NK-92 (cell line): ENCODE results near the gene SLC28A1.
"Not testable (repeated sequence)": the region's sequence is repeated elsewhere in the genome, so short reads cannot be mapped to it uniquely, and the experiment has no call there.

Source experiments
- DNase-seq: peaks from one replicate; lab custom pipeline; 2025; ENCODE audit not compliant: unreplicated experiment; lab: John Stamatoyannopoulos, UW

SLC28A1 gene, protein sequence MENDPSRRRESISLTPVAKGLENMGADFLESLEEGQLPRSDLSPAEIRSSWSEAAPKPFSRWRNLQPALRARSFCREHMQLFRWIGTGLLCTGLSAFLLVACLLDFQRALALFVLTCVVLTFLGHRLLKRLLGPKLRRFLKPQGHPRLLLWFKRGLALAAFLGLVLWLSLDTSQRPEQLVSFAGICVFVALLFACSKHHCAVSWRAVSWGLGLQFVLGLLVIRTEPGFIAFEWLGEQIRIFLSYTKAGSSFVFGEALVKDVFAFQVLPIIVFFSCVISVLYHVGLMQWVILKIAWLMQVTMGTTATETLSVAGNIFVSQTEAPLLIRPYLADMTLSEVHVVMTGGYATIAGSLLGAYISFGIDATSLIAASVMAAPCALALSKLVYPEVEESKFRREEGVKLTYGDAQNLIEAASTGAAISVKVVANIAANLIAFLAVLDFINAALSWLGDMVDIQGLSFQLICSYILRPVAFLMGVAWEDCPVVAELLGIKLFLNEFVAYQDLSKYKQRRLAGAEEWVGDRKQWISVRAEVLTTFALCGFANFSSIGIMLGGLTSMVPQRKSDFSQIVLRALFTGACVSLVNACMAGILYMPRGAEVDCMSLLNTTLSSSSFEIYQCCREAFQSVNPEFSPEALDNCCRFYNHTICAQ

GRCh38 chr15:84883916-84884781 lies at the start of gene SLC28A1:
Gene SLC28A1 (plus strand): TSS chr15:84884662. CDS start chr15:84887761, 3,099 bp downstream.
- DNase-seq = no peak

DNA sequence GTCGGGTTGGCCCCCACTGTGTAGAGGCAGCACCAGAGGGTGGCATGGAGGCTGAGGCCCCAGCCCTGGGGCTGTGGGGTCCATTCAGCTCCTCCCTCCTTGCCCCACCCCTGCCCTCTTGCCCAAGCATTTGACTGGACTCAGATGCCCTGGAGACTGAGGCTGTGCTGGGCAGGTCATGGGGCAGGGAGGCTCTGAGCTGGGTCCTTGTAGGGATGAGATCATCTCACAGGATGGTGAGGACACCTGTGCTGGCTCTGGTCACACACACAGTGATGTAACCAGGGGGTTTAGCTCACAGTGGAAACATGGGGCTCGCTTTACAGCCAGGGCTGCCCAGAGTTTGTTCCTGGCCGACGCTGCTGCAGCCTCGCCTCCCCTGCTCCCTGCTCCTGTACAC lies 49.5 kb upstream of the SLC28A1 start:
- DNase-seq = no peak

GRCh38 chr15:84835661-84836337 lies 48.7 kb upstream of the SLC28A1 start:
- DNase-seq = no peak

- DNase-seq = no peak
These were observed 47.6 kb upstream of the SLC28A1 start for GRCh38 chr15:84836844-84837243.

- DNase-seq = no peak
These were observed 44.7 kb upstream of the SLC28A1 start for GRCh38 chr15:84839714-84840113.

DNA sequence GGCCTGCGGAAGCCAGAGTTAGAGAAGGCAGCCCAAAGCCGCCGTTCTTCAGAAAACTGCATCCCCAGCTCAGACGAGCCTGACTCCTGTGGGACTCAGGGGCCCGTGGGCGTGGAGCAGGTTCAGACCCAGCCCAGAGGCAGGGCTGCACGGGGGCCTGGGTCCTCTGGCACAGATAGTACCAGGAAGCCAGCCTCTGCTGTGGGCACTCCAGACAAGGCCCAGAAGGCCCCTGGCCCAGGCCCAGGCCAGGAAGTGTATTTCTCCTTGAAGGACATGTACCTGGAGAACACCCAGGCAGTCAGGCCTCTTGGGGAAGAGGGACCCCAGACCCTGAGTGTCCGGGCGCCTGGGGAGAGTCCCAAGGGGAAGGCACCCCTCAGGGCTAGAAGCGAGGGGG lies 44.2 kb upstream of the SLC28A1 start:
- no peak for DNase-seq

- no peak for DNase-seq
These were observed 43.6 kb upstream of the SLC28A1 start for GRCh38 chr15:84840741-84841429.

- DNase-seq = no peak
These were observed 41.7 kb upstream of the SLC28A1 start for GRCh38 chr15:84842781-84843180.

- DNase-seq = no peak
These were observed 39.5 kb upstream of the SLC28A1 start for GRCh38 chr15:84844964-84845363.

DNA sequence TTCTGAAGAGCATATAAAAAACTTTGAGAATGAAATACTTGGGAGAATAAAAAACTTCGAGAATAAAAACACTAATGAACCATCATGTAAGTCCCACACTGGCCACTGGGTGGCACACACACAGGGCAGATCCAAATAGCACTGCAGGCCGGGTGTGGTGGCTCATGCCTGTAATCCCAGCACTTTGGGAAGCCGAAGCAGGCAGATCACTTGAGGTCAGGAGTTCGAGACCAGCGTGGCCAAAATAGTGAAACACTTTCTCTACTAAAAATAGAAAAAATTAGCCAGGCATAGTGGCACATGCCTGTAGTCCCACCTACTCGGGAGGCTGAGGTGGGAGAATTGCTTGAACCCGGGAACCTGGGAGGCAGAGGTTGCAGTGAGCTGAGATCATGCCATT lies 38.8 kb upstream of the SLC28A1 start:
- not testable (repeated sequence) for DNase-seq

DNA sequence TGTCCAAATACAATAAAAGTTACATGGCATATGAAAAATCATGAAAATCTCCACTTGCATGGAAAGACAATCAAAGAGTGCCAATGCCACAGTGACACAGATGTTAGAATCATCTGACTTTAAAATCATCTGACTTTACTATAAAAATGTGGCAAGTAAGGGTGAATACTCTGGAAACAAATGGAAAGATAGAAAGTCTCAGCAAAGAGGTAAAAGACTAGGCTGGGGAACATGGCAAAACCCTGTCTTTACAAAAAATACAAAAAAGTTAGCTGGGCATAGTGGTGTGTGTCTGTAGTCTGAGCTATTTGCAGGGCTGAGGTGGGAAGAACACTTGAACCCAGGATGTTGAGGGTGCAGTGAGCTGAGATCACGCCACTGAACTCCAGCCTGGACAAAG lies 38.2 kb upstream of the SLC28A1 start:
- DNase-seq = no peak

DNA sequence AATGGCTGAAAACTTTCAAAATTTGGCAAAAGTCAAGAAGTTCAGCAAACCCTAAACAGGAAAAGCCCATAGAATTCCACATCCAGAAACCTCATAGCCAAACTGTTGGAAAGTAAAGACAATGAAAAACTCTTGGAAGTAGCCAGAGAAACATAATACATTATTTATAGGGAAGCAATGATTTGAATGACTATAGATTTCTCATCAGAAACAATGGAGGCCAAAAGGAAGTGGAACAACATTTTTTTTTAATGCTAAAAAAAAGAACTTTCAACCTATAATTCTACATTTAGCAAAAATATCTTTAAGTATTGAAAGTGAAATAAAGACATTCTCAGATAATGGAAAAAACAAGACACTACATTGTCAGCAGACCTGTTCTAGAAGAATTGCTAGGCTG lies 37.1 kb upstream of the SLC28A1 start:
- no peak for DNase-seq

DNA sequence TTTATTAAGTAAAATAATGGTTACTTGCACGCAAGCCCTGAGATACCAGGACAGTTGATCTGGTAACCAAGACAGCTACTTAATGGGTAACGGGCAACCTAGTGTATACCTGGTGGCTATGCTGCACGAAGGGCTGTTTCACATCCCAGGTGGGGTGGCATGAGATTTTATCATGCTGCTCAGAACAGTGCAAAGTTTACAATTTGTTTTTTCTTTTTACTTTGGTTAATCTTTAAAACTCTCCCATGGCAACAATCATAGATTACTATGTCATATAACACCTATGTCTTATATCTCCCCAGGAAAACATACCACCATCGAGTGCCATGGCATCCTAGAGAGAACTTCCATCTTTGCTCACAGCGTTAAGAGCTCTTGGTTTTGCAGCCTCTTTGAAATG lies 32.2 kb upstream of the SLC28A1 start:
- DNase-seq = no peak

DNA sequence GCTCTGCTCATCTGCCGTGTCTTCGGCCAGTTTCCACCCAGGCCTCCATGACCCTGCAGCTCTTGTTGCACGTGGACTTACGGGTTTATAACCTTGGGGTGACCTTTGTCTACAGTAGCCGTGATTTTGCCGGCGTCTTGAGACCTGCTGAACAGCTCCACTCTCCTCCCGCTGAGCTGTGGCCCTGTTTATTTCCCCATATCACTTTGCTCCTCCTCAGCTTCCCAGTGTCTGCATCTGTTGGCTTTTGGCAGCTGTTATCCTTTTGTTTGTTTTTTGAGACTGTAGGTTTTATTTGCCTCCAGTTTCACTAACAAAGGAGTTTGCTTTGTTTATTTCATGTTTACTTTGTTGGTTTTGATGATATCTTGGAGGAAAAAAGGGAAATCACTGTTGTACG lies 29.3 kb upstream of the SLC28A1 start:
- no peak for DNase-seq

DNA sequence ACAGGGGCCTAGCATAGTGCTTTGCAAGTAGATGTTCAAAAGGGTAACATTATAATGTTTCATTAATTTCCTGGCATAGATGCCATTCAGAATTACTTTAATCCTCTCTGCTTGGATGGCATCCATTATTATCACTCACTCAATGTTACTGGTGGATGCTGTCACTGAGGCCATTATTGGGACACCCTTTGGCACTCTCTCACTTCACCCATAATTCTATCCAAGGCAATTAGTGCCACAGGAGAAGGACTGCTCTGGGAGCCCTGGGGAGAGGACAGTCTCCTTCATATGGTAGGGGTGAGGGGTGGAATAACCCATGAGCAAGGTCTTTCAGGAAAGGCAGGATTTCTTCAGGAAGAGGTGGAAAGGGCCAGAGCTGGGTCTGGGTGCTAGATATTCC lies 28.7 kb upstream of the SLC28A1 start:
- DNase-seq = no peak

DNA sequence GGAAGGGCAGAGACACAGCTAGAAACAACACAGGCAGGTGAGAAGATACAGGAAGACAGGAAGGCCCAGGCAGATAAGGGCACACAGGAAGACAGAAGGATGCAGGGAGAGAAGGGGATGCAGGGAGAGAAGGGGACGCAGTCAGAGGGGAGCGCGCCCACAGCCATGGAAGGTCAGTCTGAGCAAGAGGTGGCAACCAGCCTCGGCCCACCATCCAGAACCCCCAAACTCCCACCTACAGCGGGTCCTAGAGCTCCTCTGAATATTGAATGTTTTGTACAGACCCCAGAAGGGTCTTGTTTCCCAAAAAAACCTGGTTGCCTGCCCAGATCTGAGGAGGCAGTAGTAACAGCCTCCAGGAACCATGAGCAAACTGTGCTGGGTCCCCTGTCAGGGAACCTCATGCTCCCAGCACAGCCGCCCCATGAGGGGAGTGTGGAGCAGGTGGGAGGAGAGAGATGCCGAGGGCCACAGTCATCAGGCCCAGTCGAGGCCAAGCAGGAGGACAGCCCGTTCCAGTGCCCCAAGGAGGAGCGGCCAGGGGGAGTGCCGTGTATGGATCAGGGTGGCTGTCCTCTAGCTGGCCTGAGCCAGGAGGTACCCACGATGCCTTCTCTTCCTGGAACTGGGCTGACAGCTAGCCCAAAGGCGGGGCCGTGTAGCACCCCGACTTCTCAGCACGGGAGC lies 27.6 kb upstream of the SLC28A1 start:
- no peak for DNase-seq

GRCh38 chr15:84857418-84858004 lies 27.0 kb upstream of the SLC28A1 start:
- DNase-seq = no peak

- DNase-seq = no peak
These were observed 26.2 kb upstream of the SLC28A1 start for GRCh38 chr15:84858231-84858630.

- no peak for DNase-seq
These were observed 25.3 kb upstream of the SLC28A1 start for GRCh38 chr15:84859144-84859543.

GRCh38 chr15:84859651-84860050 lies 24.8 kb upstream of the SLC28A1 start:
- no peak for DNase-seq
